SK-N-SH treated with all-trans-retinoic acid at 6 μM for 48 hours (cell line): ENCODE data around the gene RAD54L.

ENCODE experiments used
- ATAC-seq: fragments of 200-7000 bp; cut with Tn5 transposase; 3 replicates; pipeline ENCODE4 v1.9.1; 2020; ENCODE audit warnings: mild to moderate bottlenecking, moderate library complexity
- ARNTL ChIP-seq: fragments of 450-650 bp; formaldehyde crosslinking; IDR thresholded peaks from 2 replicates; pipeline ENCODE4 v1.5.0; 2020; ENCODE audit warnings: low read depth, mild to moderate bottlenecking, moderate library complexity, borderline replicate concordance
- CSDC2 ChIP-seq: fragments of 250-450 bp; sonication (Bioruptor Pico); IDR thresholded peaks from 2 replicates; pipeline ENCODE4 v1.5.0; 2020; ENCODE audit warnings: mild to moderate bottlenecking, moderate library complexity
- ESRRG ChIP-seq: fragments of 250-450 bp; sonication (Bioruptor Pico); IDR thresholded peaks from 2 replicates; pipeline ENCODE4 v1.6.1; 2021; ENCODE audit warnings: mild to moderate bottlenecking
- GLIS3 ChIP-seq: fragments of 250-450 bp; sonication (Bioruptor Pico); IDR thresholded peaks from 2 replicates; pipeline ENCODE4 v1.5.0; 2020; ENCODE audit warnings: mild to moderate bottlenecking, moderate library complexity
- ISL1 ChIP-seq: fragments of 250-450 bp; sonication (Bioruptor Pico); IDR thresholded peaks from 2 replicates; pipeline ENCODE4 v2.1.2; 2022; ENCODE audit warnings: mild to moderate bottlenecking, moderate library complexity
- PPARA ChIP-seq: fragments of 250-450 bp; sonication (Bioruptor Pico); IDR thresholded peaks from 2 replicates; pipeline ENCODE4 v1.5.0; 2020; ENCODE audit warnings: mild to moderate bottlenecking, borderline replicate concordance
- SNAI2 ChIP-seq: fragments of 250-450 bp; sonication (Bioruptor Pico); IDR thresholded peaks from 2 replicates; pipeline ENCODE4 v1.5.0; 2020; ENCODE audit warnings: mild to moderate bottlenecking, moderate library complexity
- TCF4 ChIP-seq: fragments of 250-450 bp; sonication (Bioruptor Pico); IDR thresholded peaks from 2 replicates; pipeline ENCODE4 v1.8.0; 2021; ENCODE audit warnings: mild to moderate bottlenecking, moderate library complexity, borderline replicate concordance
- TOX ChIP-seq: fragments of 250-450 bp; sonication (Bioruptor Pico); IDR thresholded peaks from 2 replicates; pipeline ENCODE4 v1.8.0; 2021; ENCODE audit warnings: mild to moderate bottlenecking, moderate library complexity, borderline replicate concordance
- ZC3H10 ChIP-seq: fragments of 250-450 bp; sonication (Bioruptor Pico); IDR thresholded peaks from 2 replicates; pipeline ENCODE4 v1.5.1; 2021; ENCODE audit warnings: mild to moderate bottlenecking, moderate library complexity
- ZFP3 ChIP-seq: fragments of 250-450 bp; sonication (Bioruptor Pico); IDR thresholded peaks from 2 replicates; pipeline ENCODE4 v1.5.0; 2020; ENCODE audit warnings: mild to moderate bottlenecking, moderate library complexity
- ZFP30 ChIP-seq: fragments of 450-650 bp; formaldehyde crosslinking; IDR thresholded peaks from 2 replicates; pipeline ENCODE4 v1.5.0; 2022; ENCODE audit warnings: mild to moderate bottlenecking, moderate library complexity
- ZNF565 ChIP-seq: fragments of 450-650 bp; formaldehyde crosslinking; conservative IDR thresholded peaks from 2 replicates; pipeline ENCODE4 v1.5.0; 2020; ENCODE audit warnings: low read depth, mild to moderate bottlenecking, moderate library complexity
- TF ChIP-seq, protein P1 (sequence below): fragments of 250-450 bp; sonication (Bioruptor Pico); IDR thresholded peaks from 2 replicates; pipeline ENCODE4 v1.5.1; 2020; ENCODE audit warnings: low read depth, mild to moderate bottlenecking, moderate library complexity
- TF ChIP-seq, protein P2 (sequence below): fragments of 250-450 bp; sonication (Bioruptor Pico); IDR thresholded peaks from 2 replicates; pipeline ENCODE4 v1.5.0; 2020; ENCODE audit warnings: mild to moderate bottlenecking, moderate library complexity
- TF ChIP-seq, protein P3 (sequence below): fragments of 250-450 bp; sonication (Bioruptor Pico); IDR thresholded peaks from 2 replicates; pipeline ENCODE4 v1.5.1; 2021; ENCODE audit warnings: mild to moderate bottlenecking, moderate library complexity
- TF ChIP-seq, protein P4 (sequence below): fragments of 250-450 bp; sonication (Bioruptor Pico); IDR thresholded peaks from 2 replicates; pipeline ENCODE4 v1.8.0; 2020; ENCODE audit warnings: mild to moderate bottlenecking, moderate library complexity, borderline replicate concordance

RAD54L gene

DNA sequence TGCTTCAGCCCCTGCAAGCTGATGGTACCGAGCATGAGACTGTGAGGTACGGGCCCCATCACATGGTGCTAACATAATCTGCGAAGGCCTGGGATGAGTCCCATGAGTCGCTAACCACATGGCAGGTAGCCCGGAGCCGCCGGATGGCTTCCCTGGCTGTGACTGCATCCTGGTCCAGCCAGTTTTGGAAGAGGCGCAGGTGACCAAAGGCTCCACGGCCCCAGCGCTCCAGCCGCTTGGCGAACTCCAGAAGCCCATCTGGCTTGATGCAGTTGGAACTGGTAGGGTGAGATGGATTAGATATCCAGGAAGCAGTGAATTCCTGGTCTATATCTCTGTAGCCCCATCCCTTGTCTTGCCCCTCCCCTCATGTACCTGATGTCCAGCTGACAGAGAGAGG is 31.2 kb downstream of the RAD54L start:
- ATAC-seq, result no peak
- TF ChIP-seq GLIS3 (CRISPR knock-in tag), result no peak
- TF ChIP-seq, protein P1, sequence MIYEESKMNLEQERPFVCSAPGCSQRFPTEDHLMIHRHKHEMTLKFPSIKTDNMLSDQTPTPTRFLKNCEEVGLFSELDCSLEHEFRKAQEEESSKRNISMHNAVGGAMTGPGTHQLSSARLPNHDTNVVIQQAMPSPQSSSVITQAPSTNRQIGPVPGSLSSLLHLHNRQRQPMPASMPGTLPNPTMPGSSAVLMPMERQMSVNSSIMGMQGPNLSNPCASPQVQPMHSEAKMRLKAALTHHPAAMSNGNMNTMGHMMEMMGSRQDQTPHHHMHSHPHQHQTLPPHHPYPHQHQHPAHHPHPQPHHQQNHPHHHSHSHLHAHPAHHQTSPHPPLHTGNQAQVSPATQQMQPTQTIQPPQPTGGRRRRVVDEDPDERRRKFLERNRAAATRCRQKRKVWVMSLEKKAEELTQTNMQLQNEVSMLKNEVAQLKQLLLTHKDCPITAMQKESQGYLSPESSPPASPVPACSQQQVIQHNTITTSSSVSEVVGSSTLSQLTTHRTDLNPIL (CRISPR knock-in tag), result no peak
- no peak for TF ChIP-seq ZNF565 (CRISPR knock-in tag)
- no peak for TF ChIP-seq PPARA (CRISPR knock-in tag)
- TF ChIP-seq TOX, result no peak
- no peak for TF ChIP-seq ZFP3
- TF ChIP-seq, protein P2, sequence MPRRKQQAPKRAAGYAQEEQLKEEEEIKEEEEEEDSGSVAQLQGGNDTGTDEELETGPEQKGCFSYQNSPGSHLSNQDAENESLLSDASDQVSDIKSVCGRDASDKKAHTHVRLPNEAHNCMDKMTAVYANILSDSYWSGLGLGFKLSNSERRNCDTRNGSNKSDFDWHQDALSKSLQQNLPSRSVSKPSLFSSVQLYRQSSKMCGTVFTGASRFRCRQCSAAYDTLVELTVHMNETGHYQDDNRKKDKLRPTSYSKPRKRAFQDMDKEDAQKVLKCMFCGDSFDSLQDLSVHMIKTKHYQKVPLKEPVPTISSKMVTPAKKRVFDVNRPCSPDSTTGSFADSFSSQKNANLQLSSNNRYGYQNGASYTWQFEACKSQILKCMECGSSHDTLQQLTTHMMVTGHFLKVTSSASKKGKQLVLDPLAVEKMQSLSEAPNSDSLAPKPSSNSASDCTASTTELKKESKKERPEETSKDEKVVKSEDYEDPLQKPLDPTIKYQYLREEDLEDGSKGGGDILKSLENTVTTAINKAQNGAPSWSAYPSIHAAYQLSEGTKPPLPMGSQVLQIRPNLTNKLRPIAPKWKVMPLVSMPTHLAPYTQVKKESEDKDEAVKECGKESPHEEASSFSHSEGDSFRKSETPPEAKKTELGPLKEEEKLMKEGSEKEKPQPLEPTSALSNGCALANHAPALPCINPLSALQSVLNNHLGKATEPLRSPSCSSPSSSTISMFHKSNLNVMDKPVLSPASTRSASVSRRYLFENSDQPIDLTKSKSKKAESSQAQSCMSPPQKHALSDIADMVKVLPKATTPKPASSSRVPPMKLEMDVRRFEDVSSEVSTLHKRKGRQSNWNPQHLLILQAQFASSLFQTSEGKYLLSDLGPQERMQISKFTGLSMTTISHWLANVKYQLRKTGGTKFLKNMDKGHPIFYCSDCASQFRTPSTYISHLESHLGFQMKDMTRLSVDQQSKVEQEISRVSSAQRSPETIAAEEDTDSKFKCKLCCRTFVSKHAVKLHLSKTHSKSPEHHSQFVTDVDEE, result no peak
- TF ChIP-seq ZC3H10 (CRISPR knock-in tag), result no peak
- TF ChIP-seq, all 23 proteins: peak for 0

DNA sequence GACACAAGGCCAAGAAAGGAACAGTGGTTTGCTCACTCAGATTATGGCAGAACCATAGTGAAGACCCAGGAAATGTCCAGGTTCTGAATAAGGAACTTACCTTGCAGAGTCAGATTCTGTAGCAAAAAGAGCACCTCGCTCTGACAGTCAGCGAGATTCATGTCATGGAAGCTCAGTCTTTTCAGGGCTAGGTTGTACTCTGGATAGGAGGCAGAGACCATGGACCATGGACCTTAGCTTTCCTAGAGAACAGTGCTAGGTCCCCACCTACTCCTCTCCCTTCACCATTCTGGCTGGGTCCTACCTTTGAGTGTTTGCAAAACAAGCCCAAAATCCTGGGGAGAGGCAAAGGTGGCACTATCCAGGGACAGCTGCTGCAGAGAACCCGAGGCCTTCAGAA is 32.5 kb downstream of the RAD54L start:
- TF ChIP-seq ARNTL (CRISPR knock-in tag), result no peak
- TF ChIP-seq, protein P2, result no peak
- no peak for TF ChIP-seq TCF4 (CRISPR knock-in tag)
- no peak for TF ChIP-seq GLIS3 (CRISPR knock-in tag)
- no peak for ATAC-seq

DNA sequence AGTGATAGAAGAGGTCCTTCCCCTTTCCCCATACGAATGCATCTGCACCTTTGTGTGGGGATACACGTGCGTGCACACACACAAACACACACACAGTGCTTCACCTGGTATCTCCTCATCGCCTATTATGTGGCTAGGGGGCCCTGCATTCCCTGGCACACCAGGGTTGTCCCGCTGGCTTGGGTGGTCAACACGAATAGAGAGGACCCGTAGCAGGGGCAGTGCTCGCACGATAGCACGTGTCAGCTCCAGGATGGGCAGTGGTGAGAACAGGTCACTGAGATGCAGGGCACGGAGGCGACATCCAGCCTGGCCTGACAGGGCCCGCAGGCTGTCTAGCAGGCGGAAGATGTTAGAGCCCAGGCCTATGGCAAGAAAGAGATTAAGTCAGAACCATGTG is 33.5 kb downstream of the RAD54L start:
- TF ChIP-seq ESRRG (no peak), ISL1 (CRISPR knock-in tag) (no peak), ZFP30 (CRISPR knock-in tag) (no peak)
- TF ChIP-seq, all 23 proteins: peak for 0
- no peak for ATAC-seq

DNA sequence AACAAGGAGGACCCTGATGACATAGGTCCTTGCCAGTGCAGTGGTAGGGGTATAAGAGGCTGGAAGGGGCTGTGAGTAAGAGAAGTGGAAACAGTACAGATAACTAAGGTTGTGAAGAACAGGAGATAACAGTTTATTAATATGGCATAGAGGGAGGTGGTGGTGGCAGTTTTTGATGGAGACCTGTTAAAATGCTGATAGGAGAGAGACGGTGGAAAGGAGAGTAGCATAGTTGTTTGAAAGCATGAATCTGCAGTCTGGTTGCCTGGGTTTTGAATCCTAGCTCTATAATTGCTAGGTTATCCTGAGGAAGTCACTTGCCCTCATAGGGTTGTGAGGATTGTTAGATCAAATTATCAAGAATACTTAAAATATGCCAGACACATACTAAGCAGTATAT is 36.5 kb downstream of the RAD54L start:
- no peak for ATAC-seq
- TF ChIP-seq SNAI2 (CRISPR knock-in tag) (no peak), TCF4 (CRISPR knock-in tag) (no peak), CSDC2 (CRISPR knock-in tag) (no peak), GLIS3 (CRISPR knock-in tag) (no peak)
- TF ChIP-seq, protein P3, sequence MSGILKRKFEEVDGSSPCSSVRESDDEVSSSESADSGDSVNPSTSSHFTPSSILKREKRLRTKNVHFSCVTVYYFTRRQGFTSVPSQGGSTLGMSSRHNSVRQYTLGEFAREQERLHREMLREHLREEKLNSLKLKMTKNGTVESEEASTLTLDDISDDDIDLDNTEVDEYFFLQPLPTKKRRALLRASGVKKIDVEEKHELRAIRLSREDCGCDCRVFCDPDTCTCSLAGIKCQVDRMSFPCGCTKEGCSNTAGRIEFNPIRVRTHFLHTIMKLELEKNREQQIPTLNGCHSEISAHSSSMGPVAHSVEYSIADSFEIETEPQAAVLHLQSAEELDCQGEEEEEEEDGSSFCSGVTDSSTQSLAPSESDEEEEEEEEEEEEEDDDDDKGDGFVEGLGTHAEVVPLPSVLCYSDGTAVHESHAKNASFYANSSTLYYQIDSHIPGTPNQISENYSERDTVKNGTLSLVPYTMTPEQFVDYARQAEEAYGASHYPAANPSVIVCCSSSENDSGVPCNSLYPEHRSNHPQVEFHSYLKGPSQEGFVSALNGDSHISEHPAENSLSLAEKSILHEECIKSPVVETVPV (CRISPR knock-in tag), result no peak
- TF ChIP-seq, protein P4, sequence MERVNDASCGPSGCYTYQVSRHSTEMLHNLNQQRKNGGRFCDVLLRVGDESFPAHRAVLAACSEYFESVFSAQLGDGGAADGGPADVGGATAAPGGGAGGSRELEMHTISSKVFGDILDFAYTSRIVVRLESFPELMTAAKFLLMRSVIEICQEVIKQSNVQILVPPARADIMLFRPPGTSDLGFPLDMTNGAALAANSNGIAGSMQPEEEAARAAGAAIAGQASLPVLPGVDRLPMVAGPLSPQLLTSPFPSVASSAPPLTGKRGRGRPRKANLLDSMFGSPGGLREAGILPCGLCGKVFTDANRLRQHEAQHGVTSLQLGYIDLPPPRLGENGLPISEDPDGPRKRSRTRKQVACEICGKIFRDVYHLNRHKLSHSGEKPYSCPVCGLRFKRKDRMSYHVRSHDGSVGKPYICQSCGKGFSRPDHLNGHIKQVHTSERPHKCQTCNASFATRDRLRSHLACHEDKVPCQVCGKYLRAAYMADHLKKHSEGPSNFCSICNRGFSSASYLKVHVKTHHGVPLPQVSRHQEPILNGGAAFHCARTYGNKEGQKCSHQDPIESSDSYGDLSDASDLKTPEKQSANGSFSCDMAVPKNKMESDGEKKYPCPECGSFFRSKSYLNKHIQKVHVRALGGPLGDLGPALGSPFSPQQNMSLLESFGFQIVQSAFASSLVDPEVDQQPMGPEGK, result no peak
